HEK293T (cell line): ENCODE data around the gene C16orf96.

Experiments
- ARNT ChIP-seq: fragments of 450-650 bp; IDR thresholded peaks from 2 replicates; pipeline ENCODE4 v1.6.1; 2017; ENCODE audit warnings: mild to moderate bottlenecking
- CTBP1 ChIP-seq: fragments of 450-650 bp; IDR thresholded peaks from 2 replicates; pipeline ENCODE4 v1.6.1; 2016; ENCODE audit warnings: borderline replicate concordance
- ELF4 ChIP-seq: fragments of 450-650 bp; IDR thresholded peaks from 2 replicates; pipeline ENCODE4 v1.6.1; 2017; ENCODE audit warnings: antibody characterized with exemption
- FOXA1 ChIP-seq: fragments of 450-650 bp; IDR thresholded peaks from 2 replicates; pipeline ENCODE4 v1.6.1; 2016; ENCODE audit warnings: mild to moderate bottlenecking
- FOXK2 ChIP-seq: fragments of 450-650 bp; IDR thresholded peaks from 2 replicates; pipeline ENCODE4 v1.6.1; 2016; ENCODE audit warnings: mild to moderate bottlenecking
- FOXM1 ChIP-seq: fragments of 450-650 bp; IDR thresholded peaks from 2 replicates; pipeline ENCODE4 v1.6.1; 2017; ENCODE audit warnings: mild to moderate bottlenecking, borderline replicate concordance
- HDGF ChIP-seq: fragments of 450-650 bp; IDR thresholded peaks from 2 replicates; pipeline ENCODE4 v1.6.1; 2017; ENCODE audit warnings: antibody characterized with exemption, borderline replicate concordance
- L3MBTL2 ChIP-seq: fragments of 450-650 bp; conservative IDR thresholded peaks from 2 replicates; pipeline ENCODE4 v1.6.1; 2016; ENCODE audit warnings: mild to moderate bottlenecking
- PKNOX1 ChIP-seq: fragments of 450-650 bp; IDR thresholded peaks from 2 replicates; pipeline ENCODE4 v1.6.1; 2016
- SP1 ChIP-seq: fragments of 450-650 bp; IDR thresholded peaks from 2 replicates; pipeline ENCODE4 v1.6.1; 2017
- SUZ12 ChIP-seq: fragments of 450-650 bp; IDR thresholded peaks from 2 replicates; pipeline ENCODE4 v1.6.1; 2016; ENCODE audit warnings: mild to moderate bottlenecking
- TARDBP ChIP-seq: fragments of 450-650 bp; IDR thresholded peaks from 2 replicates; pipeline ENCODE4 v1.6.1; 2016
- ZNF384 ChIP-seq: fragments of 450-650 bp; IDR thresholded peaks from 2 replicates; pipeline ENCODE4 v1.6.1; 2016

GRCh38 chr16:4580250-4580649 lies 24.1 kb downstream of the C16orf96 start:
- TF ChIP-seq FOXA1 (no peak), FOXK2 (no peak), ZNF384 (no peak), L3MBTL2 (no peak), PKNOX1 (no peak), ARNT (no peak), SUZ12 (no peak), FOXM1 (no peak), ELF4 (no peak), HDGF (no peak), SP1 (no peak), CTBP1 (no peak), TARDBP (no peak)
